A549 (cell line): ENCODE measurements around the gene C1orf21. TPM values are rescaled to one million over a fixed set of nuclear protein-coding genes. Genes with fewer than 3 reads are reported as not detected.

Source experiments
- ATAC-seq, 2 experiments: fragments of 200-7000 bp in 1 of 2; fragments of >200 bp in 1 of 2; cut with Nextera tagmentation in 1 of 2; cut with Tn5 transposase in 1 of 2; 3 replicates each; pipeline versions ENCODE4 v1.8.0 to v1.9.1; 2018 to 2020; ENCODE audit warnings: mild to moderate bottlenecking in 1 of 2, moderate library complexity in 1 of 2
- CTCF ChIA-PET: fragments of 300-600 bp; sonication (Branson Sonifier 250); formaldehyde crosslinking; extraction: SDS; loops from one replicate; lab custom pipeline; 2021; ENCODE audit warnings: antibody characterized with exemption, inconsistent platforms; lab: Yijun Ruan, JAX
- POLR2A ChIA-PET: fragments of 350-600 bp; formaldehyde crosslinking; extraction: SDS; loops from one replicate; lab custom pipeline; 2021; ENCODE audit warnings: antibody characterized with exemption, inconsistent platforms; lab: Yijun Ruan, JAX
- DNase-seq, 2 experiments: peaks; one replicate each; pipeline versions ENCODE4 v3.0.0 to v3.0.0-alpha.2; 2011 to 2016; ENCODE audit warnings: low read depth in 1 of 2, low spot score in 1 of 2
- FAIRE-seq: peaks from 2 replicates; lab custom pipeline; 2011; peaks lifted over from hg19 to GRCh38; lab: Jason Lieb, UNC
- H3K27ac ChIP-seq, 2 experiments: fragments of >200 bp; sonication (Bioruptor Twin); formaldehyde crosslinking; 3 replicates each; pipeline ENCODE4 v1.5.1; 2016 to 2017
- H3K4me1 ChIP-seq: fragments of >200 bp; sonication (Bioruptor Twin); formaldehyde crosslinking; 3 replicates; pipeline ENCODE4 v1.6.1; 2016
- H3K4me2 ChIP-seq: fragments of >200 bp; sonication (Bioruptor Twin); formaldehyde crosslinking; 3 replicates; pipeline ENCODE4 v1.6.1; 2016
- H3K4me3 ChIP-seq: fragments of >200 bp; sonication (Bioruptor Twin); formaldehyde crosslinking; 3 replicates; pipeline ENCODE4 v1.5.1; 2016
- H3K9me3 ChIP-seq: fragments of >200 bp; sonication (Bioruptor Twin); formaldehyde crosslinking; 3 replicates; pipeline ENCODE4 v1.6.1; 2016
- ATOH8 ChIP-seq: fragments of 250-450 bp; sonication (Bioruptor Pico); IDR thresholded peaks from 2 replicates; pipeline ENCODE4 v1.5.0; 2020; ENCODE audit warnings: low read depth, mild to moderate bottlenecking, moderate library complexity
- CHD2 ChIP-seq: fragments of 150-350 bp; IDR thresholded peaks from 2 replicates; pipeline ENCODE4 v1.6.1; 2014; ENCODE audit warnings: low read length; ENCODE audit not compliant: partially characterized antibody
- E2F6 ChIP-seq: IDR thresholded peaks from 2 replicates; pipeline ENCODE4 v1.6.1; 2012; ENCODE audit warnings: low read depth, borderline replicate concordance
- EP300 ChIP-seq, 2 experiments: fragments of >200 bp; sonication (Bioruptor Twin); formaldehyde crosslinking; IDR thresholded peaks; 2 replicates in 1 of 2; 3 replicates in 1 of 2; pipeline ENCODE4 v1.6.1; 2016 to 2017
- ESRRA ChIP-seq: fragments of 150-350 bp; IDR thresholded peaks from 2 replicates; pipeline ENCODE4 v1.6.1; 2014; ENCODE audit warnings: mild to moderate bottlenecking, low read length, borderline replicate concordance
- FOSB ChIP-seq: fragments of 250-450 bp; sonication (Bioruptor Pico); IDR thresholded peaks from 2 replicates; pipeline ENCODE4 v1.5.0; 2020; ENCODE audit warnings: mild to moderate bottlenecking, moderate library complexity
- FOSL2 ChIP-seq, 2 experiments: fragments of 450-650 bp in 1 of 2; fragments of >200 bp in 1 of 2; sonication (Bioruptor Twin) in 1 of 2; formaldehyde crosslinking; IDR thresholded peaks; 2 replicates each; pipeline versions ENCODE4 v1.5.0 to v1.6.1; 2016 to 2020; ENCODE audit warnings: mild to moderate bottlenecking in 1 of 2, moderate library complexity in 1 of 2
- GATA3 ChIP-seq: IDR thresholded peaks from 2 replicates; pipeline ENCODE4 v1.6.1; 2012; ENCODE audit warnings: borderline replicate concordance
- HDAC2 ChIP-seq: fragments of 200-600 bp; sonication (generic); IDR thresholded peaks from 2 replicates; pipeline ENCODE4 v1.6.1; 2016
- HMGXB4 ChIP-seq: fragments of 250-450 bp; sonication (Bioruptor Pico); IDR thresholded peaks from 2 replicates; pipeline ENCODE4 v1.5.0; 2021; ENCODE audit warnings: mild to moderate bottlenecking, moderate library complexity, borderline replicate concordance
- HOXA7 ChIP-seq: fragments of 250-450 bp; sonication (Bioruptor Pico); IDR thresholded peaks from 2 replicates; pipeline ENCODE4 v1.5.0; 2020; ENCODE audit warnings: mild to moderate bottlenecking, moderate library complexity
- HOXB13 ChIP-seq: fragments of 250-450 bp; sonication (Bioruptor Pico); IDR thresholded peaks from 2 replicates; pipeline ENCODE4 v1.5.0; 2020; ENCODE audit warnings: low read depth, mild to moderate bottlenecking, moderate library complexity
- KDM1A ChIP-seq: fragments of 200-600 bp; sonication (generic); IDR thresholded peaks from 2 replicates; pipeline ENCODE4 v1.6.1; 2016; ENCODE audit warnings: low read depth, mild to moderate bottlenecking
- PHF8 ChIP-seq: fragments of 200-600 bp; sonication (generic); IDR thresholded peaks from 2 replicates; pipeline ENCODE4 v1.6.1; 2016; ENCODE audit warnings: low read depth, mild to moderate bottlenecking, antibody characterized with exemption, moderate library complexity, borderline replicate concordance
- POLR2A ChIP-seq: IDR thresholded peaks from 2 replicates; pipeline ENCODE4 v1.6.1; 2012; ENCODE audit warnings: mild to moderate bottlenecking, low read length
- RAD21 ChIP-seq, 2 experiments: fragments of >200 bp in 1 of 2; sonication (Bioruptor Twin) in 1 of 2; formaldehyde crosslinking in 1 of 2; IDR thresholded peaks in 1 of 2; conservative IDR thresholded peaks in 1 of 2; 2 replicates in 1 of 2; 3 replicates in 1 of 2; pipeline ENCODE4 v1.6.1; 2012 to 2018; ENCODE audit warnings: inconsistent platforms in 1 of 2
- REST ChIP-seq: fragments of 200-600 bp; sonication (generic); IDR thresholded peaks from 2 replicates; pipeline ENCODE4 v1.6.1; 2016; ENCODE audit warnings: antibody characterized with exemption, mild to moderate bottlenecking, moderate library complexity
- SREBF2 ChIP-seq: fragments of 450-650 bp; IDR thresholded peaks from 2 replicates; pipeline ENCODE4 v1.6.1; 2014; ENCODE audit warnings: mild to moderate bottlenecking, moderate library complexity
- ZC3H11A ChIP-seq: fragments of 450-650 bp; IDR thresholded peaks from 2 replicates; pipeline ENCODE4 v1.6.1; 2014; ENCODE audit warnings: antibody characterized with exemption, mild to moderate bottlenecking
- WGBS: methylation state at CpG from one replicate; pipeline ENCODE4 v1.1.6; 2017; ENCODE audit errors: missing lambda C conversion rate; 5-methylcytosine and 5-hydroxymethylcytosine counted together
- polyA plus RNA-seq, 4 experiments: library from polyadenylated mRNA; depleted of rRNA in 3 of 4; stranded (reverse); fragments of >200 nt; fragmentation: RNase III in 1 of 4; extraction: RNeasy Plus Mini Kit Qiagen cat#74134 plus additional on column Dnase treatment in 1 of 4; gene quantifications; 2 replicates in 3 of 4; 3 replicates in 1 of 4; pipeline ENCODE4 v1.2.3, GENCODE V29; 2011 to 2017

The C1orf21 gene
- polyA plus RNA-seq, 2 of the 4 experiments (the other 2 are of a cell fraction), result 11.4 to 11.6 TPM

- 59% methylated on average over 3 of the region's 3 CpGs for WGBS
- POLR2A ChIA-PET, result no interaction called here
- no peak for TF ChIP-seq SREBF2
- TF ChIP-seq KDM1A, result no peak
- TF ChIP-seq ATOH8 (CRISPR knock-in tag), result no peak
- TF ChIP-seq POLR2A, result no peak
- TF ChIP-seq RAD21 (conservative IDR thresholded peaks at IDR 0.05 in 1 of 2, IDR thresholded peaks at IDR 0.05 in 1 of 2), result no peak
- no peak for TF ChIP-seq HOXB13 (CRISPR knock-in tag)
- no peak for TF ChIP-seq EP300 (IDR thresholded peaks at IDR 0.05)
- no peak for TF ChIP-seq REST
- TF ChIP-seq CHD2, result no peak
- no peak for TF ChIP-seq ESRRA
- no peak for TF ChIP-seq E2F6
- no peak for TF ChIP-seq FOSL2 (IDR thresholded peaks at IDR 0.05)
- TF ChIP-seq FOSL2 (CRISPR knock-in tag; IDR thresholded peaks at IDR 0.05), result no peak
- TF ChIP-seq HOXA7 (CRISPR knock-in tag), result no peak
- no peak for TF ChIP-seq ZC3H11A
- no peak for TF ChIP-seq PHF8
- TF ChIP-seq HDAC2, result no peak
- no peak for TF ChIP-seq FOSB (CRISPR knock-in tag)
- TF ChIP-seq GATA3, result no peak
- TF ChIP-seq HMGXB4 (CRISPR knock-in tag), result no peak
- H3K4me2 ChIP-seq, result no peak overlapping the region
- H3K27ac ChIP-seq, result no peak overlapping the region
- FAIRE-seq (no peak), DNase-seq (no peak), ATAC-seq (no peak)
- peaks cover 2% of the 10 kb centered on the region; the same call in 1 of the 3 replicates for H3K4me1 ChIP-seq
- no peak overlapping the region for H3K4me3 ChIP-seq
- CTCF ChIA-PET, result interaction anchor here (0.6 to 1.0 kb wide), 3 partner anchors 10 to 1021 kb away, joined by 3 read pairs; no protein-coding TSS in a partner anchor
- no peaks in the 10 kb centered on the region for H3K9me3 ChIP-seq
Measured at GRCh38 chr1:184604152-184604900, 217.5 kb downstream of the C1orf21 start.
